ENCODE measurements around the gene MICAL3. TPM values are rescaled to one million over a fixed set of nuclear protein-coding genes. Genes with fewer than 3 reads are reported as not detected.

MICAL3 gene, protein sequence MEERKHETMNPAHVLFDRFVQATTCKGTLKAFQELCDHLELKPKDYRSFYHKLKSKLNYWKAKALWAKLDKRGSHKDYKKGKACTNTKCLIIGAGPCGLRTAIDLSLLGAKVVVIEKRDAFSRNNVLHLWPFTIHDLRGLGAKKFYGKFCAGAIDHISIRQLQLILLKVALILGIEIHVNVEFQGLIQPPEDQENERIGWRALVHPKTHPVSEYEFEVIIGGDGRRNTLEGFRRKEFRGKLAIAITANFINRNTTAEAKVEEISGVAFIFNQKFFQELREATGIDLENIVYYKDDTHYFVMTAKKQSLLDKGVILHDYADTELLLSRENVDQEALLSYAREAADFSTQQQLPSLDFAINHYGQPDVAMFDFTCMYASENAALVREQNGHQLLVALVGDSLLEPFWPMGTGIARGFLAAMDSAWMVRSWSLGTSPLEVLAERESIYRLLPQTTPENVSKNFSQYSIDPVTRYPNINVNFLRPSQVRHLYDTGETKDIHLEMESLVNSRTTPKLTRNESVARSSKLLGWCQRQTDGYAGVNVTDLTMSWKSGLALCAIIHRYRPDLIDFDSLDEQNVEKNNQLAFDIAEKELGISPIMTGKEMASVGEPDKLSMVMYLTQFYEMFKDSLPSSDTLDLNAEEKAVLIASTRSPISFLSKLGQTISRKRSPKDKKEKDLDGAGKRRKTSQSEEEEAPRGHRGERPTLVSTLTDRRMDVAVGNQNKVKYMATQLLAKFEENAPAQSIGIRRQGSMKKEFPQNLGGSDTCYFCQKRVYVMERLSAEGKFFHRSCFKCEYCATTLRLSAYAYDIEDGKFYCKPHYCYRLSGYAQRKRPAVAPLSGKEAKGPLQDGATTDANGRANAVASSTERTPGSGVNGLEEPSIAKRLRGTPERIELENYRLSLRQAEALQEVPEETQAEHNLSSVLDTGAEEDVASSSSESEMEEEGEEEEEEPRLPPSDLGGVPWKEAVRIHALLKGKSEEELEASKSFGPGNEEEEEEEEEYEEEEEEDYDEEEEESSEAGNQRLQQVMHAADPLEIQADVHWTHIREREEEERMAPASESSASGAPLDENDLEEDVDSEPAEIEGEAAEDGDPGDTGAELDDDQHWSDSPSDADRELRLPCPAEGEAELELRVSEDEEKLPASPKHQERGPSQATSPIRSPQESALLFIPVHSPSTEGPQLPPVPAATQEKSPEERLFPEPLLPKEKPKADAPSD (N-terminal part only)
- total RNA-seq = 10 to 100 TPM; 15.8 to 45.4 (median 31.6) TPM

DNA sequence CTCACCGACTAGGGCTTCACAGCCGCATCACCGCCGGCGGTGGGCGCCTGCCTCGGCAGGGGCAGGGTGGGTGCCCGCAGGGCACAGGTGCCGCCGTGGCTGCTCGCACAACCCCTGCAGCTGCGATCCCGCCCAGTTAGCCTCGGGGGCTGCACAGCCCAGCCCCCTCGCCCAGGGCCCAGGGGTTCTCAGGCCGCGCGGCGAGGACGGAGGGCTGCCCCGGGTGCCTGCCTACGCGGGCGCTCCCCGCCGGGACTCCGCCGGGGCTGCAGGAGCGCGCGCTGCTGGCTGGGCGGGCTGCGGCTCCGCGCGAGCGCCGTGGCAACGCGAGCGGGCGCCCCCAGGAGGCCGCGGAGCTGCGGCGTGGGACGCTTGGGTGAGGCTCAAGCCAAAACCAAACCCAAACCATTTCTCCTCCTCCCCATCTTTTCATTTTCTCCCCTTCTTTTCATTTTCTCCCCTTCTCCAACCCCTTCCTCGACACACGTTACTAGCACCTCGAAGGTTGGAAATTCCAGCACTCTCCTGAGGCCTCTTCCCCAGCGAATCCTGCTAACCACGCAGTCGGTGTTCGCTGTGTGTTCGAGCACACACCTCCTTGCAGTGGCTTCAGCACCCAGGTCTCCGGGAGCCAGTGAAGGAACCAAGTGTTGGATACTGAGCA, at the start of gene MICAL3:
Gene MICAL3, minus strand, starts transcription at position 286 of the 664 bp plus-strand sequence. CDS start 117,749 bp downstream, outside the sequence.
- TF ChIP-seq, protein P1, sequence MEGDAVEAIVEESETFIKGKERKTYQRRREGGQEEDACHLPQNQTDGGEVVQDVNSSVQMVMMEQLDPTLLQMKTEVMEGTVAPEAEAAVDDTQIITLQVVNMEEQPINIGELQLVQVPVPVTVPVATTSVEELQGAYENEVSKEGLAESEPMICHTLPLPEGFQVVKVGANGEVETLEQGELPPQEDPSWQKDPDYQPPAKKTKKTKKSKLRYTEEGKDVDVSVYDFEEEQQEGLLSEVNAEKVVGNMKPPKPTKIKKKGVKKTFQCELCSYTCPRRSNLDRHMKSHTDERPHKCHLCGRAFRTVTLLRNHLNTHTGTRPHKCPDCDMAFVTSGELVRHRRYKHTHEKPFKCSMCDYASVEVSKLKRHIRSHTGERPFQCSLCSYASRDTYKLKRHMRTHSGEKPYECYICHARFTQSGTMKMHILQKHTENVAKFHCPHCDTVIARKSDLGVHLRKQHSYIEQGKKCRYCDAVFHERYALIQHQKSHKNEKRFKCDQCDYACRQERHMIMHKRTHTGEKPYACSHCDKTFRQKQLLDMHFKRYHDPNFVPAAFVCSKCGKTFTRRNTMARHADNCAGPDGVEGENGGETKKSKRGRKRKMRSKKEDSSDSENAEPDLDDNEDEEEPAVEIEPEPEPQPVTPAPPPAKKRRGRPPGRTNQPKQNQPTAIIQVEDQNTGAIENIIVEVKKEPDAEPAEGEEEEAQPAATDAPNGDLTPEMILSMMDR (IDR thresholded peaks at IDR 0.05; ENCODE audit: low read depth) = no peak

DNA sequence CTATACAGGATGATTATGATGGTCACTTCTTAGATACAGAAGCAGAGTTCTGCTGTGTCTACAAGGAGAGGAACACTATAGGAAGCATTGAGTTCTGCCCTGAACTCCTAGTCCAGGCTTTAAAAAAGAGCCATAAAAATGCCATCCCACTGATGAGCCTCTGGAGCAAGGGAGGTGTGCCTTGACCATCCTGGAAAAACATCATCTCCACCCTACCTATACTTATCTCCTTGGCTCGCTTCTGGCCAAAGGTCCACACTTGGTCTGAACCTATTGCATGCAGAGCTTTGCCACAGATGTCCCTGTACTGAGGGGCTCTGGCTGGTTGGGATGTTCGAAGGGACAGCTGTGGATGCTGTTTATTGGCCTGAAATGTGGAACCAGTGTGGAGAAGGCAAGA, 49.1 kb upstream of the MICAL3 start:
- TF ChIP-seq, protein P1 (IDR thresholded peaks at IDR 0.05; ENCODE audit: low read depth) = no peak

DNA sequence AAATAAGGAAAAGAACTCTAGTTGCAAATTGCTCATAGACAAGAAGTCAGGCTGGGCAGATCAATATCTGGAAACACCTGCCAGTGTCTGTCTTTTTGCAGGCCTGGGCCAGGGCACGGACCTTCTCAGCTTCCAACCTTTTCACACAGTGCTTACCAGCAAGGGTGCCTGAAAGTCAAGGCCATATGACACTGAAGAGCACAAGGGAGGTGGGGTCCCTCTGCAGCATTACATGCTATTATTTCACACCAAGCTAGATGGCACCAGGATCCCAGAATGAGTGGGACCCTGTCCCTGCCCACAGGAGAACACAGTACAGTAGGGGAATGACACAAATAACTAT, 47.6 kb upstream of the MICAL3 start:
- TF ChIP-seq, protein P1 (IDR thresholded peaks at IDR 0.05; ENCODE audit: low read depth) = no peak

DNA sequence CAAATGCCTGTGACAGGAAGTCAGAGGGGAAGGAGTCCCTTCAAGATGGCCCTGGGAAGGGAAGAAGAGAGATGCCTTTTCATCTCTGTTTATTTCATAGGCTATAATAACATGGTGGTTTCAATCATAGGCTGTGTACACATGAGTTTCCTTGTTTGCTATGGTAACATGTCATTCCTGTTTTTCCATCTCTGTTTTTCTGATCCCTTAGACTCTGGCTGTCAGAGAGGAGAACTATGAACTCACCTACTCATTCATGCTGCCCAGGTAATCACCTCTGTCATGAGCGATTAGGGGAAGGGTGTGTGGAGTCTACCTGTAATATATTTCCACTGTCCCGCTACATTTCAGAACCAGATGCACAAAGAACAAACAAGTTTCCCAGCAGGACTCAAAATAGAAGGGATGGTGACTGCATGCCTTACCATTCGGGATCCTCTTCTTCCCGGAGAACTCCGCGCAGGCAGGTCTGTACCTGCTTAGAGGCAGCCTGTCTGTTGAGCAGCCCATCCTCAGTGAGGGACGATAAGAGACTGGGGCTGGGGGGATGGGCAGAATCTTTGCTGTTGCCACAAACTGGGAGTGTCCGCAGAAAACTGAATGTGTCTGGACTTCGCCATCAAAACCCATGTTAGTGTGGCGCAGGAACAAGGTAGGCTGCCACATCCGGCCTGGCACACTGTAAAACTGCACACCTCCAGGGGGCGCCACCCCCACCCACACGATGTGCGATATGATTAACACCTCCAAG, 46.4 kb upstream of the MICAL3 start:
- TF ChIP-seq, protein P1 (IDR thresholded peaks at IDR 0.05; ENCODE audit: low read depth) = no peak

DNA sequence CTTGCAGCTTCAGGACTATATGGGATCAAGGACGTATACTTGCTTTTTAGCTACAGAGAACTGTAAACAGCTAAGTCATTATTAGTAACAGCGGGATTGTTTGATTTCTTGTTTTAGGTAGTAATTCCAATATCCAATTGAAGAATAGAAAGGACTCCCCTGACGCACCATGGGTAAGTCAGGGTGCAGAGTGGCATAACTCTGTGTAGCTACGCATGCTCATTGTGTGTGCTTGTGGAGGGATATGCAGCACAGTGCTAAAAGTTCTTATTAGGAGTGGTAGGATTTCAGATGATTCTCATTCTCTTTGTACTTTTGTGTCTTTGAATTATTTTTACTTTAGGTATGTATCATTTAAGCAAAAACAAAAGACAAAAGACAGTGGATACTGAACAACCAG, 45.7 kb upstream of the MICAL3 start:
- TF ChIP-seq, protein P1 (IDR thresholded peaks at IDR 0.05; ENCODE audit: low read depth) = no peak

DNA sequence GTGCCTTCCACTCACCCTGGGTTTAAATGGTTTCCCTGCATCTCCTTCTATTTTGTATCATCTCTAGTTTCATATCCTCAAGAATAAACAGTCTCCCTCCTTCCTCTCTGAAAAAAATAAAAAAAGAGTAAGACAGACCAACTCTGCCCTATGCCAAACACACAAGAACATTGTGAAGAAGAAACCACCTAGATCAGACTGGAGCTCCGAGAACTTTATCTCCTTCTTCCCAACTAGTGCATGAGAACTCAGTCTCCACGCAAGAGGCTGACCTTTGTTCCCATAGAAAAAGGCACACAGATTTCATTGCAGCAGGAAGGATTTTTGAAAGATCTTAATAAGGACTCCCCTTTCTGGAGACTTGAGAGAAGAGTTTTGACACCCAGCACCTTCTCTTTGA, 44.7 kb upstream of the MICAL3 start:
- TF ChIP-seq, protein P1 (IDR thresholded peaks at IDR 0.05; ENCODE audit: low read depth) = no peak

All from subcutaneous adipose tissue (tissue), 4 donors.